K562 (cell line): ENCODE data around the gene SLC6A16. TPM values are rescaled to one million over a fixed set of nuclear protein-coding genes. Genes with fewer than 3 reads are reported as not detected.

Experiments used
- CHD1 ChIP-seq: fragments of 200-600 bp; sonication (generic); IDR thresholded peaks from one replicate; pipeline ENCODE4 v1.6.1; 2012; ENCODE audit warnings: mild to moderate bottlenecking, moderate library complexity, low read length, inconsistent platforms
- L3MBTL2 ChIP-seq: fragments of 450-650 bp; IDR thresholded peaks from 2 replicates; pipeline ENCODE4 v1.6.1; 2016; ENCODE audit warnings: mild to moderate bottlenecking, moderate library complexity
- LEF1 ChIP-seq: fragments of 450-650 bp; IDR thresholded peaks from 2 replicates; pipeline ENCODE4 v1.6.1; 2016; ENCODE audit warnings: mild to moderate bottlenecking
- MAFF ChIP-seq: IDR thresholded peaks from 2 replicates; pipeline ENCODE4 v1.6.1; 2012; ENCODE audit warnings: low read length, improper control_type of control experiment
- MAZ ChIP-seq, 2 experiments: fragments of 450-650 bp in 1 of 2; sonication (generic) in 1 of 2; formaldehyde crosslinking; IDR thresholded peaks in 1 of 2; conservative IDR thresholded peaks in 1 of 2; 2 replicates each; pipeline versions ENCODE4 v1.4.0 to v1.5.0; 2020; ENCODE audit warnings: mild to moderate bottlenecking in 1 of 2, missing genetic modification reagents in 1 of 2
- MITF ChIP-seq: IDR thresholded peaks from 2 replicates; pipeline ENCODE4 v1.6.1; 2014; ENCODE audit warnings: antibody characterized with exemption
- OTX1 ChIP-seq: fragments of 450-650 bp; formaldehyde crosslinking; IDR thresholded peaks from 2 replicates; pipeline ENCODE4 v1.4.0; 2022; ENCODE audit warnings: mild to moderate bottlenecking
- PHF20 ChIP-seq: fragments of 450-650 bp; IDR thresholded peaks from 2 replicates; pipeline ENCODE4 v1.6.1; 2018; ENCODE audit not compliant: partially characterized antibody
- PTRF ChIP-seq: fragments of 450-650 bp; IDR thresholded peaks from 2 replicates; pipeline ENCODE4 v1.6.1; 2016; ENCODE audit warnings: mild to moderate bottlenecking, missing genetic modification characterization, missing compliant biosample characterization
- SIN3A ChIP-seq, 2 experiments: fragments of 150-350 bp in 1 of 2; IDR thresholded peaks; 2 replicates each; pipeline ENCODE4 v1.6.1; 2011 to 2016; ENCODE audit warnings: borderline replicate concordance in 2 of 2, low read depth in 2 of 2, low read length in 2 of 2, mild to moderate bottlenecking in 2 of 2, moderate library complexity in 2 of 2; ENCODE audit not compliant: control insufficient read depth in 1 of 2
- SMAD4 ChIP-seq: fragments of 250-450 bp; sonication (Bioruptor Pico); conservative IDR thresholded peaks from 2 replicates; pipeline ENCODE4 v1.8.0; 2021; ENCODE audit warnings: inconsistent platforms, mild to moderate bottlenecking, moderate library complexity
- SMARCA4 ChIP-seq: fragments of 450-650 bp; IDR thresholded peaks from 2 replicates; pipeline ENCODE4 v1.6.1; 2016
- SMARCA5 ChIP-seq: fragments of 450-650 bp; IDR thresholded peaks from 2 replicates; pipeline ENCODE4 v1.6.1; 2016
- SMARCC2 ChIP-seq: fragments of 450-650 bp; IDR thresholded peaks from 2 replicates; pipeline ENCODE4 v1.6.1; 2017; ENCODE audit warnings: antibody characterized with exemption, moderate library complexity, mild to moderate bottlenecking, low read depth
- TBP ChIP-seq: optimal IDR thresholded peaks from 2 replicates; pipeline ENCODE3; 2011; ENCODE audit warnings: low read depth, low read length, improper control_type of control experiment
- TCF15 ChIP-seq: fragments of 250-450 bp; sonication (Bioruptor Pico); IDR thresholded peaks from 2 replicates; pipeline ENCODE4 v1.8.0; 2022; ENCODE audit warnings: moderate library complexity, mild to moderate bottlenecking, inconsistent platforms
- TFE3 ChIP-seq: fragments of 450-650 bp; formaldehyde crosslinking; IDR thresholded peaks from 2 replicates; pipeline ENCODE4 v1.4.0; 2020; ENCODE audit warnings: mild to moderate bottlenecking, mixed read lengths
- THRA ChIP-seq: fragments of 450-650 bp; IDR thresholded peaks from 2 replicates; pipeline ENCODE4 v1.6.1; 2017; ENCODE audit warnings: mild to moderate bottlenecking, moderate library complexity
- ZBTB33 ChIP-seq: sonication (generic); formaldehyde crosslinking; IDR thresholded peaks from 2 replicates; pipeline ENCODE4 v1.8.1; 2023; ENCODE audit warnings: mild to moderate bottlenecking, missing genetic modification reagents
- ZC3H11A ChIP-seq: IDR thresholded peaks from 2 replicates; pipeline ENCODE4 v1.6.1; 2012; ENCODE audit warnings: low read depth, low read length, improper control_type of control experiment
- ZFX ChIP-seq: sonication (generic); formaldehyde crosslinking; IDR thresholded peaks from 2 replicates; pipeline ENCODE4 v1.8.0; 2022; ENCODE audit warnings: mild to moderate bottlenecking, missing genetic modification reagents, moderate library complexity
- ZNF175 ChIP-seq: fragments of 200-800 bp; sonication (Bioruptor generic); IDR thresholded peaks from 2 replicates; pipeline ENCODE4 v1.6.1; 2016; ENCODE audit warnings: low read depth, mild to moderate bottlenecking, missing genetic modification characterization, missing compliant biosample characterization
- ZNF584 ChIP-seq: fragments of 200-800 bp; sonication (Bioruptor generic); IDR thresholded peaks from 2 replicates; pipeline ENCODE4 v1.6.1; 2016; ENCODE audit warnings: low read depth, mild to moderate bottlenecking, missing genetic modification characterization, missing compliant biosample characterization
- polyA plus RNA-seq, 8 experiments: library from polyadenylated mRNA; depleted of rRNA in 4 of 8; stranded (reverse) in 5 of 8; unstranded in 3 of 8; fragments of >200 nt; fragmentation: Nextera tagmentation in 2 of 8; fragmentation: Illumina TruSeq in 1 of 8; extraction: Ambion mirVana in 2 of 8; extraction: Trizol in 1 of 8; gene quantifications; 2 replicates each; pipeline versions ENCODE4 v1.2.1 to v1.2.3, GENCODE V29; 2011 to 2014; ENCODE audit warnings: inconsistent platforms in 1 of 8, missing spikeins in 1 of 8
- total RNA-seq, 7 experiments: library from RNA; depleted of rRNA in 6 of 7; stranded (reverse); fragments of >200 nt in 6 of 7; fragmentation: Illumina TruSeq in 2 of 7; extraction: Trizol in 2 of 7; gene quantifications; 2 replicates each; pipeline versions ENCODE4 v1.2.1 to v1.2.3, GENCODE V29; 2011 to 2021; ENCODE audit warnings: low replicate concordance in 1 of 7

The SLC6A16 gene
- total and polyA plus RNA-seq, 9 of the 15 experiments (the other 6 are each of a cell fraction or from before 2014, with no cell fraction given) = 0.05 to 0.95 (median 0.36) TPM

GRCh38 chr19:49364083-49364737 is 39.2 kb upstream of the SLC6A16 start (continued):
- no peak for TF ChIP-seq THRA
- TF ChIP-seq ZNF175 (CRISPR knock-in tag) = no peak
- TF ChIP-seq SMARCA4 = 0 out of 2 replicates have a peak, but pooled peaks have one; percentile 1
- no peak for TF ChIP-seq MAFF
- no peak for TF ChIP-seq PTRF
- no peak for TF ChIP-seq SMAD4 (CRISPR knock-in tag)
- TF ChIP-seq SIN3A (IDR thresholded peaks at IDR 0.05; ENCODE audit: borderline replicate concordance in 2 of 2, control insufficient read depth in 1 of 2, low read depth in 2 of 2, low read length in 2 of 2) = no peak
- no peak for TF ChIP-seq MITF
- peak; percentile 36; the same call in 1 of the 2 replicates for TF ChIP-seq SMARCA5
- peak; percentile 51; the same call in 1 of the 2 replicates for TF ChIP-seq ZFX (CRISPR knock-in tag)
- TF ChIP-seq TCF15 = no peak
- no peak for TF ChIP-seq ZBTB33 (CRISPR knock-in tag)
- no peak for TF ChIP-seq MAZ (CRISPR knock-in tag; conservative IDR thresholded peaks at IDR 0.05 in 1 of 2, IDR thresholded peaks at IDR 0.05 in 1 of 2)
- peak; percentile 46 for TF ChIP-seq PHF20
- TF ChIP-seq SMARCC2 = no peak
- TF ChIP-seq TFE3 = no peak
- no peak for TF ChIP-seq CHD1
- TF ChIP-seq ZC3H11A = no peak
- 0 out of 2 replicates have a peak, but pooled peaks have one; percentile 50 for TF ChIP-seq LEF1
- no peak for TF ChIP-seq ZNF584 (CRISPR knock-in tag)
- TF ChIP-seq TBP = no peak
- peak; percentile 56; the same call in 1 of the 2 replicates for TF ChIP-seq L3MBTL2
- 0 out of 2 replicates have a peak, but pooled peaks have one; percentile 15 for TF ChIP-seq OTX1 (CRISPR knock-in tag)
